NCI-H2029 (cell line): ENCODE results near the gene FBXO42.
"Not testable (repeated sequence)": the region's sequence is repeated elsewhere in the genome, so short reads cannot be mapped to it uniquely, and the experiment has no call there.

Source experiments
- DNase-seq: peaks from one replicate; lab custom pipeline; 2025; lab: John Stamatoyannopoulos, UW

Gene FBXO42

GRCh38 chr1:16372535-16373285 lies 20.4 kb upstream of the FBXO42 start:
- DNase-seq: no peak

- DNase-seq: no peak
Observed at GRCh38 chr1:16371725-16372124, 19.4 kb upstream of the FBXO42 start.

GRCh38 chr1:16369821-16370220 lies 17.5 kb upstream of the FBXO42 start:
- no peak for DNase-seq

GRCh38 chr1:16367968-16368890 lies 15.9 kb upstream of the FBXO42 start:
- no peak for DNase-seq

GRCh38 chr1:16367258-16367967 lies 15.1 kb upstream of the FBXO42 start:
- peak; percentile 63 for DNase-seq

- peak; percentile 95 for DNase-seq
Observed at GRCh38 chr1:16366722-16367257, 14.5 kb upstream of the FBXO42 start, which contains the start of gene SZRD1. TSS of gene SZRD1 (plus strand) at chr1:16367242. CDS start at chr1:16367258, 16 bp downstream.

- DNase-seq: not testable (repeated sequence)
Observed at GRCh38 chr1:16365146-16365498, 12.8 kb upstream of the FBXO42 start.

GRCh38 chr1:16356867-16357266 lies 4.6 kb upstream of the FBXO42 start:
- DNase-seq: no peak

GRCh38 chr1:16354619-16355018 lies 2.3 kb upstream of the FBXO42 start:
- DNase-seq: no peak

GRCh38 chr1:16352842-16353535 lies 709 bp upstream of the FBXO42 start:
- no peak for DNase-seq

GRCh38 chr1:16351456-16351993 lies 755 bp downstream of the FBXO42 start:
- DNase-seq: no peak

GRCh38 chr1:16349847-16350406 lies 2.4 kb downstream of the FBXO42 start:
- DNase-seq: no peak

- DNase-seq: no peak
Observed at GRCh38 chr1:16348414-16349182, 3.7 kb downstream of the FBXO42 start.

GRCh38 chr1:16343276-16343675 lies 9.0 kb downstream of the FBXO42 start:
- DNase-seq: not testable (repeated sequence)

- no peak for DNase-seq
Observed at GRCh38 chr1:16342331-16343062, 9.8 kb downstream of the FBXO42 start.

- DNase-seq: no peak
Observed at GRCh38 chr1:16340673-16341072, 11.6 kb downstream of the FBXO42 start.

GRCh38 chr1:16338961-16339360 lies 13.3 kb downstream of the FBXO42 start:
- DNase-seq: no peak

GRCh38 chr1:16334655-16335340 lies 17.5 kb downstream of the FBXO42 start:
- no peak for DNase-seq
